Stimulated activated CD4-positive, alpha-beta T cell treated with anti-CD3 and anti-CD28 coated beads, Interleukin-15, amount 100 ng/mL, for 1 hour (primary cell): ENCODE measurements around the gene SFXN5.
A peak's percentile ranks its signal among the peaks of the same experiment; 100 is the strongest.
"Not testable (repeated sequence)": the region's sequence is repeated elsewhere in the genome, so short reads cannot be mapped to it uniquely, and the experiment has no call there.

ENCODE experiments used
- DNase-seq, 2 donors: peaks; one replicate each; pipeline ENCODE4 v3.0.0-alpha.2; 2020; ENCODE audit warnings: low read depth in 1 of 2, low spot score in 1 of 2

The SFXN5 gene

DNA sequence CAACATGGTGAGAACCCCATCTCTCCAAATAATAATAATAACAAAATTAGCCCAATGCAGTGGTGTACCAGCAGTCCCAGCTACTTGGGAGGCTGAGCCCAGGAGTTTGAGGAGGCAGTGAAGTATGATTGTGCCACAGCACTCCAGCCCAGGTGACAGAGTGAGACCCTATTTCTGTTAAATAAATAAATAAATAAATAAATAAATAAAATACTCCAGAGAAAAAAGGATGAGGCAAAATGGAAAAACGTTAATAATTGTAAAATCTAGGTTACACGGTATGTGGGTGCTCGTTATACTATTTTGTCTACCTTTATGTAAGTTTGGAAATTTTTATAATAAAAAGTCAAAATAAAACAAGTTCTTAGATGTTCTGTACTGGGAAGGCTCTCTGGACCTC is 162.8 kb downstream of the SFXN5 start:
- DNase-seq: no peak

DNA sequence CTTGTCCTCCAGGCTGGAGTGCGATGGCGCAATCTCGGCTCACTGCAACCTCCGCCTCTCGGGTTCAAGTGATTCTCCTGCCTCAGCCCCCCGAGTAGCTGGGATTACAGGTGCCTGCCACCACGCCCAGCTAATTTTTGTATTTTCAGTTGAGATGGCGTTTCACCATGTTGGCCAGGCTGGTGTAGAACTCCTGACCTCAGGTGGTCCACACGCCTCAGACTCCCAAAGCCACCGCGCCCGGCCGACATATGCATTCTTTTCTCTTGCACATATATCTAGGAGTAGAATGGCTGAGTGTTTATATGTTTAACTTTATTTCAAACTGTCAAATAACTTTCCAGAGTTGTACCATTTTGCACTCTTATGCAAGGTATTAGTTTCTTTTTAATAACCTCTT is 164.1 kb downstream of the SFXN5 start:
- not testable (repeated sequence) for DNase-seq

DNA sequence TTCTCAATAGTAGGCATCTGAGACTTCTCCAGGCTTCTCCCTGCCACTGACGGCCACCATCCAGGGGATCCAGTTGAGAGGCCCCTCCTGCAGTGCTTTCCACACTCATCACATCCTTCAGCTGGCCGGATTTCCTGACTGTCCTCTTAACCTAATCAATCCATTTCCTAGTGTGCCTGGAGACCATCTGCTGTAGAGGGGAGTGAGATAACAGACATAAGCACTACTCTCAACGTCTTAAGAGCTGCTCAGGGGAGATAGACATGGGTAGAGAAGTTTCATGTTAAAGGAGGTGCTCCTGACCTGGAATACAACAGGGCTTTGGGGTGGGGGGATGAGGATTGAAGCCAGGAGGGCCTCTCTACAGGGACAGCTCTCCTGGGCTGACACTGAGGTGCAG is 170.1 kb downstream of the SFXN5 start:
- no peak for DNase-seq

DNA sequence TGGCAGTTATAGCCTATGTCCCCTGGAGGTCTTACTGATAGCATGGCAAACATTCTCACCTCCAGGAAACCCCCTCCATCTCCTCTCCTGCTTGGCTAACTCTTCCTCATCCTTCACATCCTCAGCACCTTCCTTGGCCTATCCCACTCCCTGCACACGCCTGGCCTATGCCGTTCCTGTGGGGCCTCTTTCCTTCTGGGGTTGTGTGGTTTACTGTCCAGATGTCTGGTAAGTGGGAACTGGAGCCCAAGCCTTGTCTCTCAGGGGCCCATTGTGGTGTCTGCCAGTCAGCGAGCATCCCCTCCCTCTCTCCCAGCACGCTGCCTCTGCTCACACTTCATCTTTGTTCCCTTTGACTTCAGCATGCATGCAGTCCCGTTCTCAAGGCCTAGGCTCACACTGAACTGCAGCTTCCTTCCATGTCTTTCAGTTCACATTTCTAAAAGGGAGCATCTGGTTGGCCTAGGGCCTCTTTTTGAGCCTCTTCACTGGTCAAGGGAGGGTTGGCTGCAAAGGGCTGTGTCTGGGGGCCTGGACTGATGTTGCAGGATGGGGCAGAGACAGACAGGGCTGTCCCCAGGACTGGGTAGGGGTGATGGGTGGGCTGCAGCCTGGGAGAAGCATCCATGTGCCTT is 171.2 kb downstream of the SFXN5 start:
- DNase-seq: no peak

DNA sequence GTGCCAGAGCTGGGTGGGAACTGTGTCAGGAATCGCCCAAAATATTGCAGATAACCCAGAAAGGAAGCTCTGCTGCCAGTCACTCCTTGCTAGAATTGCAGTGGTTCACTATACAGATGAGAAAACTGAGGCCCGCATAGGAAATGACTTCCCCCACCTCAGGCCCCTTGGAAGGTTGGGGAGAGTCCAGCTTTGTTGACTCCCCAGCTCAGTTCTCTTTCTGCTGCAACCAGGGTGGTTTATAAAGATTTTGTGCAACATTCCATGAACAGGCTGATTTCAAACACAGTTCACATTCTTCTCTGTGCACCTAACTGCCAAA is 173.0 kb downstream of the SFXN5 start:
- no peak for DNase-seq

DNA sequence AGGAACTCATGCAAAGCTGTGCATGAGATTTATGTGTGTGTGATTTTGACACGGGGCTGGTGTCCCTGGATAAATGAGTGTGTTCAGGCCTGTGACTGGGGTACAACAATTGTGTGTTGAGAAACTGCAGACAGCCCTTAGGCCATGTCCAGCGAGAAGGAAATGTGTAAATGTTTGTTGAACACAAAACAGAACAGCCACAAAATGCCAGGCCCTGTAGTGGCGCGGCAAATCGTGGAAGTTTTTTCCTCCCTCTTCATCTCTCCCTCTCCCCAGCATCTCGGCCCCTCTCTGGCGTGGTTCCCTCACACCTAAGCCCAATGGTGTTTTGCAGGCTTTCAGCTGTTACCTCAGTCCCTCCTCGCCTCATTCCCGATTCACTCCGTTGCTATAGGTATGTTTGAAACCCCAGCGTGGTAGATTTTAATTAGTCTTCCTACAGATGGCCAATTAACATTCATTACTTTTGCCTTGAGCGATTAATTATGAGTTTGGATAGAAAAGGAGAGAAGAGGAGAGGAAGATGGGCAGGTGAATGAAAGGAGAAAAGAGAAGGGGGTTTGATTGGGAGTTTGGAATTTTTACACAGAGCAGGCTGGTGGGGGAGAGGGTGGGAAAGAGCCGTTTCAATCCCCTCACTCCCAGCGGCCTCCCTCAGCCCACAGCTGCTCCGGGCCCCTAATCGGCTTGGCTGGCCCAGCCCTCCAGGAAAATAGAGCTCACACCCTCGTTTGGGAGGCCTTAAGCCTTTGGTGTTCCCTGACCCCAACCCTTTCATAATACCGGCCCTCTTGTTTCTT is 173.5 kb downstream of the SFXN5 start:
- DNase-seq: no peak

DNA sequence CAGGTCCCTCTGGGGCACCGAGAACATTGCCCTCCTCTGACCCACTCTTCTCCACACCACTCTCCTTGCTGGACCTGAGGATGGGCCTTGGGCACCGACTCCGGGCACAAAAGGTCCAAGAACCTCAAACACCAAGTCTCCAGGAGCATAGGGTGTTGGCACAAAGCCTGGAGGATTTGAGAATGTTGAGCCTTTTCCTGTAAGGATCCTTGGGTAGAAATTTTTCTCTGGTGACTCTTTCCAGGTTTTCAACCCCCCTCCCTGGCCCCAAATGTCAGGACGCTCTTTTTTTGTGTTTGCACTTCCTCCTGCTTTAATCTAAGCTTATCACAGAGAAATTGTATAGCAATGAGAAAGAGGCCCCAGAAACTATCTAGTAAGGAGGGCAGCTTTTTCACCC is 175.1 kb downstream of the SFXN5 start:
- DNase-seq: no peak

DNA sequence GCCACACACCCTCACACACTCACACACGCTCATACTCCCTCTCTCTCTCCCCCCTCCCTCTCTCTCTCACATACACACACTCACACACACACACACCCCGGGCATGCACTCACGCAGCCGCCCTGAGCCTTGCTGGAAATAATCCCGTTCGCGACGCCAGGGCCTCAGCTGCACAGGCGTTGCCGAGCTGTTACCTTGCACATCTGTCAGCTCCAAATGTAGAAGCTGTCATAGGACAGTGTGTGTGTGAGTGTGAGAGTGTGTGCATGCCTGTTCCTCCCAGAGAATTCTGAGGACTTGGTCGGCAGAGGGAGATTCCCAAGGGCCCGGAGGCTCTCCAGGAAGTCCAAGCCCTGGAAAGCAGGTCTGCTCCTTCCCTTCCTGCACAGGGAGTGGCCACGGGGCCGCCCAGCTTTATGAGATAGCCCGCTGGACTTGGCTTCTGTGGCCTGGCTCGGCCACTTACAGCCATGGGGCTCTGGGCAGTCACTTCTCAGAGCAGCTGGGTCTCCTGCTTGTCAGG is 175.7 kb downstream of the SFXN5 start:
- no peak for DNase-seq

DNA sequence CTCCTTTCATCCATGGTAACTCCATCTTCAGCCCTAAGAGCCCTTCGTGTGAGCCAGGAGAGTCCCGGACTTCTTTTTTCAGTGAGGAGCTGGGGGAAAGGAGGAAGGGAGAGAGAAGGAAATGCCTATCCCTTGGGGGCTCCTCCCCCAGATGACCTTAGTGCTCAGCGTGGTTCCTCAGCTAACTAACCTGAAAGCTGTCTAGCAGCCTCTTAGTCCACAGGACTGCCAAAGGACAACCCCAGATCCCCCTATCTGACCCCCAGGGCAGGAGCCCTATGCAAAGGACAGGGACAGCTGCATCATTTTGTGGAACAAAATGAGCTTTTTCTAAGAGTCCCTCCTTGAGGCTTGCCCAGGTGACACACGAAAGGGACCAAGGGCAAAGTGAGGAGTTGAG is 176.4 kb downstream of the SFXN5 start:
- no peak for DNase-seq

DNA sequence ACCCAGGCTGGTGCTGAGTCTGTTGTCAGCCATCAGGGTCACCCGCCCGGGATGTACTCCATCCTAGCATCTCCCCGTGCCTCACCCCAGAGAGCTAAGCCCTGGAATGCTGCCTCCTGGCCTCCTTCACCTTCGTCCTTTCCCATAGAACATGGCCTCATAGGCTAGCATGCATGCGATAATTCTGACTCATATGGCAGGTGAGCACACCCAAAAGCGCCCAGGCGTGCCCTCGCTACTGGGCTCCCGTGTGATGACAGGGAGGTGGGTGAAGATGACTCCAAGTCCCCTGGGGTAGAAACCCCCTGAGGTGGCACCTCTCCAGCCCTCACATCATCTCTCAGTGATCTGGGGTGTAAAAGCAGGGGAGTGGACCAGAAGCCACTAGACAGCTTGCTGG is 177.0 kb downstream of the SFXN5 start:
- DNase-seq: no peak

DNA sequence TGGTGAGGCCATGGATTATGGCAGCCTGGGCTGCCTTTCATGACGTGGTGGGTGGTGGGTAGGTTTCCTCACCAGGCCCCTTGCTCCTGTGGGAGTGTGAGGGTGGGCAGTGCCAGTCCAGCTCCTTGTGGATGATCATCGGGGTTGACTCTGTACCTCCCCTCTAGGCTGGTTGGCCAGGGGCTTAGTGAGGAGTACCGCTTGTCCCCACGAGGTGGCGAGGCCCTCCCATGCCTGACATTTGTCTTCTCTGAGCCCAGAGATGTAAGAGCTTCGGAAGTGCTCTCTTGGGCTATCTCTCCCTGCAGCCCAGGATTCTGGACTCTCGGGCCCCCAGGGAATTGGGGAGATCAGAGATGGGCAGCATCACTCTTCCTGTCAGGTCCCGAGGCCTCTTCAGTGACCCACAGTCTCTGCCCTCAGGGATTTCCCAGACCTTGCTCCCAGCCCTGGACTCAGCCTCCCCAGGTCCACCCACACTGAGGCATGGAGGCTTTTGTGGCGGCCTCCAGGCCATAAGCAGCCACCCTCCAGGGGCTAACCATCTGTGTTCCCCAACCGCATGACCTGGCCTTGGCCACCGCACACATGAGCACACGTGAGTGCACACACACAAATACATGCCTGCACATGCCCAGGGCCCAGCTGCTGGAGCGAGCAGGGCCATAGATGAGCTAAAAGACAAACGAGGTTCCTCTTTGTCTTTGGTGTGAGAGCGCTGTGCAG is 177.8 kb downstream of the SFXN5 start:
- no peak for DNase-seq

DNA sequence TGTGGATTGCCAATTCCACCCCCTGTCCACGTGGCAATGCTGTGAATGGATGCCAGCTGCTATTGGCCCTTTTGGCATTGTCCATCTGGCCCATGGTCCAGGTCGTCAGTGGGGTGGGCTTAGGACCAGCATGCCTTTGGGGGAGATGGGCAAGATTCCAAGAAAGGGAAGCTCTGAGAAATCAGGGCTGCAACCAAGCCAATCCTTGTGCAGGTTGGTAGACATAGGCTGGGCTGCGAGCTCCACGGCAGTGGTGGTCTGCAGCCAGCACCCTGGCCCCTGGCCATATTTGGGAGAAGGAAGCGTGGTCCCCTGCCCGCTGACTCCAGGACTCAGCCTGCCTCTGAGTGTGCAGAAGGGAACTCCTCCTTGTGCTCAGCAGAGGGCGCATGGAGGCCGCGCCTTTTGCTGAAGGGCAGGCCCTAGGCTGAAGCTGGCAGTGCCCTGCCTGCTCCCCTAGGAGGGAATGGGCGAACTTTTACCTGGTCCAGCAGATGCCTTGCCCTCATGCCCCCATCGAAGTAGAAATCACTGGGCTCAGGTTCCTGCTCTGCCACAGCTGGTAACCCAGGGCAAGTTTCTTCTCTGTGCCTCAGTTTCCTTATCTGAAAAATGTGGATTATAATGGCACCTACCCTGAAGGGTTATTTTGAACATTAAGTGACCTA is 178.9 kb downstream of the SFXN5 start:
- peak in 1 of 2 donors; percentile 44 for DNase-seq
